Fibroblast of lung (primary cell): ENCODE data around the gene DLD. TPM values are rescaled to one million over a fixed set of nuclear protein-coding genes. Genes with fewer than 3 reads are reported as not detected.
A peak's percentile ranks its signal among the peaks of the same experiment; 100 is the strongest.

Experiments
- DNase-seq, 2 donors: peaks; one replicate each; pipeline versions ENCODE4 v3.0.0 to v3.0.0-alpha.2; 2010; ENCODE audit warnings: low read depth in 2 of 2
- H2AFZ ChIP-seq: 2 replicates; pipeline ENCODE4 v1.5.1; 2012; ENCODE audit warnings: low read length, control low read depth, inconsistent platforms
- H3K27ac ChIP-seq: 2 replicates; pipeline ENCODE4 v1.5.1; 2011; ENCODE audit warnings: low read length, control low read depth; ENCODE audit not compliant: insufficient read depth
- H3K27me3 ChIP-seq: 2 replicates; pipeline ENCODE4 v1.5.1; 2011; ENCODE audit warnings: mild to moderate bottlenecking, low read length; ENCODE audit not compliant: control insufficient read depth, insufficient read depth
- H3K36me3 ChIP-seq: 2 replicates; pipeline ENCODE4 v1.5.1; 2011; ENCODE audit warnings: low read length; ENCODE audit not compliant: control insufficient read depth, insufficient read depth
- H3K4me1 ChIP-seq: 2 replicates; pipeline ENCODE4 v1.5.1; 2011; ENCODE audit warnings: low read length; ENCODE audit not compliant: control insufficient read depth, insufficient read depth; ENCODE audit errors: extremely low read depth
- H3K4me2 ChIP-seq: 2 replicates; pipeline ENCODE4 v1.5.1; 2011; ENCODE audit warnings: low read length, control low read depth; ENCODE audit not compliant: insufficient read depth; ENCODE audit errors: extremely low read depth
- H3K4me3 ChIP-seq, 4 experiments: fragments of 200-600 bp in 1 of 4; sonication (generic) in 1 of 4; replicated peaks in 1 of 4; 2 replicates each; pipeline ENCODE4 v1.5.1; 2011 to 2016; ENCODE audit warnings: low read length in 4 of 4, low read depth in 3 of 4, mild to moderate bottlenecking in 3 of 4, control low read depth in 2 of 4, inconsistent platforms in 1 of 4, mixed read lengths in 1 of 4; ENCODE audit not compliant: insufficient read depth in 1 of 4; ENCODE audit errors: control extremely low read depth in 1 of 4
- H3K79me2 ChIP-seq: 2 replicates; pipeline ENCODE4 v1.5.1; 2012; ENCODE audit warnings: mild to moderate bottlenecking, low read length, inconsistent platforms; ENCODE audit not compliant: control insufficient read depth, insufficient read depth
- H3K9ac ChIP-seq: 2 replicates; pipeline ENCODE4 v1.5.1; 2011; ENCODE audit warnings: mild to moderate bottlenecking, low read length, control low read depth; ENCODE audit not compliant: insufficient read depth
- H3K9me3 ChIP-seq: 2 replicates; pipeline ENCODE4 v1.5.1; 2012; ENCODE audit warnings: low read depth, low read length; ENCODE audit not compliant: control insufficient read depth, insufficient read depth
- H4K20me1 ChIP-seq: 2 replicates; pipeline ENCODE4 v1.5.1; 2011; ENCODE audit warnings: low read length; ENCODE audit not compliant: control insufficient read depth, insufficient read depth; ENCODE audit errors: extremely low read depth
- CTCF ChIP-seq, 2 donors: IDR thresholded peaks in 1 of 2; conservative IDR thresholded peaks in 1 of 2; 1 replicate in 1 of 2; 2 replicates in 1 of 2; pipeline ENCODE4 v1.5.1; 2011 to 2012; ENCODE audit warnings: low read length in 2 of 2, control low read depth in 1 of 2, inconsistent platforms in 1 of 2, low read depth in 1 of 2, mild to moderate bottlenecking in 1 of 2
- EZH2 ChIP-seq: IDR thresholded peaks from 2 replicates; pipeline ENCODE4 v1.5.1; 2012; ENCODE audit warnings: low read length, control low read depth, mild to moderate bottlenecking; ENCODE audit errors: missing control alignments
- polyA plus RNA-seq, 2 donors: library from polyadenylated mRNA; depleted of rRNA in 1 of 2; stranded (reverse) in 1 of 2; unstranded in 1 of 2; fragments of >200 nt; gene quantifications; 2 replicates each; pipeline ENCODE4 v1.2.1, GENCODE V29; 2011 to 2012; ENCODE audit warnings: missing spikeins in 1 of 2
- total RNA-seq: library from RNA; depleted of rRNA; stranded (reverse); fragments of >200 nt; gene quantifications from 2 replicates; pipeline ENCODE4 v1.2.1, GENCODE V29; 2014

The DLD gene
- total and polyA plus RNA-seq, 2 donors (not counting 1 experiment from before 2014, with no cell fraction given): 48.6 to 160 TPM

- H3K36me3 ChIP-seq: no peaks in the 10 kb centered on the region
- TF ChIP-seq EZH2 (no peak), CTCF (conservative IDR thresholded peaks at IDR 0.05 in 1 of 2, IDR thresholded peaks at IDR 0.05 in 1 of 2; ENCODE audit: low read depth in 1 of 2, low read length in 2 of 2) (no peak)
- no peaks in the 10 kb centered on the region for H4K20me1 ChIP-seq
- no peaks in the 10 kb centered on the region for H3K4me1 ChIP-seq
- H3K9ac ChIP-seq: no peak overlapping the region
- no peak for DNase-seq
- no peak overlapping the region for H3K4me3 ChIP-seq
- H2AFZ ChIP-seq: no peak overlapping the region
- no peaks in the 10 kb centered on the region for H3K27me3 ChIP-seq
- no peaks in the 10 kb centered on the region for H3K9me3 ChIP-seq
- no peak overlapping the region for H3K4me2 ChIP-seq
- no peaks in the 10 kb centered on the region for H3K79me2 ChIP-seq
- H3K27ac ChIP-seq: no peak overlapping the region
These were observed 13.1 kb upstream of the DLD start for GRCh38 chr7:107877731-107878382.

GRCh38 chr7:107878636-107879035 is 12.3 kb upstream of the DLD start:
- no peak overlapping the region for H3K9ac ChIP-seq
- H3K36me3 ChIP-seq: no peaks in the 10 kb centered on the region
- no peak overlapping the region for H3K4me2 ChIP-seq
- H3K4me1 ChIP-seq: no peaks in the 10 kb centered on the region
- peak in 1 of 2 donors; percentile 13 for DNase-seq
- H3K27ac ChIP-seq: no peak overlapping the region
- H3K27me3 ChIP-seq: no peaks in the 10 kb centered on the region
- H3K9me3 ChIP-seq: no peaks in the 10 kb centered on the region
- H3K79me2 ChIP-seq: no peaks in the 10 kb centered on the region
- H3K4me3 ChIP-seq: no peak overlapping the region
- no peak overlapping the region for H2AFZ ChIP-seq
- TF ChIP-seq CTCF (conservative IDR thresholded peaks at IDR 0.05 in 1 of 2, IDR thresholded peaks at IDR 0.05 in 1 of 2; ENCODE audit: low read depth in 1 of 2, low read length in 2 of 2) (no peak), EZH2 (no peak)
- H4K20me1 ChIP-seq: no peaks in the 10 kb centered on the region

- no peak overlapping the region for H3K9ac ChIP-seq
- TF ChIP-seq CTCF (conservative IDR thresholded peaks at IDR 0.05 in 1 of 2, IDR thresholded peaks at IDR 0.05 in 1 of 2; ENCODE audit: low read depth in 1 of 2, low read length in 2 of 2) (peak; percentile 69 to 88), EZH2 (no peak)
- no peaks in the 10 kb centered on the region for H3K9me3 ChIP-seq
- no peaks in the 10 kb centered on the region for H3K79me2 ChIP-seq
- peaks cover 5% of the 10 kb centered on the region for H3K27me3 ChIP-seq
- peak overlapping the region; percentile 18 for H3K4me2 ChIP-seq
- H3K4me3 ChIP-seq: no peak overlapping the region
- H2AFZ ChIP-seq: peak overlapping the region; percentile 36
- no peak overlapping the region for H3K27ac ChIP-seq
- no peaks in the 10 kb centered on the region for H3K36me3 ChIP-seq
- no peaks in the 10 kb centered on the region for H4K20me1 ChIP-seq
- no peaks in the 10 kb centered on the region for H3K4me1 ChIP-seq
- peak; percentile 57 to 68 for DNase-seq
These were observed 11.5 kb upstream of the DLD start for GRCh38 chr7:107879400-107880035.
